KMS-11 (cell line): ENCODE results near the gene CYP27C1.
"Not testable (repeated sequence)": the region's sequence is repeated elsewhere in the genome, so short reads cannot be mapped to it uniquely, and the experiment has no call there.

ENCODE experiments used
- H2AFZ ChIP-seq: fragments of 200-600 bp; sonication (generic); 2 replicates; pipeline ENCODE4 v1.6.1; 2016; ENCODE audit warnings: antibody characterized with exemption, mixed run types, low read depth
- H3K27ac ChIP-seq: fragments of 200-600 bp; sonication (generic); 2 replicates; pipeline ENCODE4 v1.6.1; 2016; ENCODE audit warnings: mild to moderate bottlenecking, mixed run types
- H3K27me3 ChIP-seq: fragments of 200-600 bp; sonication (generic); 2 replicates; pipeline ENCODE4 v1.6.1; 2017; ENCODE audit warnings: mild to moderate bottlenecking, low read depth, mixed run types, moderate library complexity; ENCODE audit not compliant: insufficient read depth
- H3K36me3 ChIP-seq: fragments of 200-600 bp; sonication (generic); 2 replicates; pipeline ENCODE4 v1.6.1; 2017; ENCODE audit warnings: mild to moderate bottlenecking, mixed run types; ENCODE audit not compliant: insufficient read depth
- H3K4me1 ChIP-seq: fragments of 200-600 bp; sonication (generic); 2 replicates; pipeline ENCODE4 v1.6.1; 2016; ENCODE audit warnings: mild to moderate bottlenecking, low read depth, mixed run types; ENCODE audit not compliant: poor library complexity, severe bottlenecking
- H3K4me2 ChIP-seq: fragments of 200-600 bp; sonication (generic); 2 replicates; pipeline ENCODE4 v1.7.0; 2016; ENCODE audit warnings: mild to moderate bottlenecking, mixed run types
- H3K4me3 ChIP-seq: fragments of 200-600 bp; sonication (generic); IDR thresholded peaks from 2 replicates; pipeline ENCODE4 v1.6.1; 2017; ENCODE audit warnings: low read depth, low read length, mixed read lengths; ENCODE audit not compliant: insufficient read depth
- H3K79me2 ChIP-seq: fragments of 200-600 bp; sonication (generic); 2 replicates; pipeline ENCODE4 v1.6.1; 2016; ENCODE audit warnings: low read depth, mixed run types; ENCODE audit not compliant: insufficient read depth
- H3K9ac ChIP-seq: fragments of 200-600 bp; sonication (generic); 2 replicates; pipeline ENCODE4 v1.6.1; 2016; ENCODE audit warnings: mild to moderate bottlenecking, mixed run types
- H4K20me1 ChIP-seq: fragments of 200-600 bp; sonication (generic); 2 replicates; pipeline ENCODE4 v1.6.1; 2016; ENCODE audit warnings: mild to moderate bottlenecking, mixed run types; ENCODE audit not compliant: insufficient read depth
- CTCF ChIP-seq: fragments of 200-600 bp; sonication (generic); conservative IDR thresholded peaks from 2 replicates; pipeline ENCODE4 v1.6.1; 2017; ENCODE audit warnings: low read depth, mild to moderate bottlenecking, antibody characterized with exemption, low read length, moderate library complexity, mixed read lengths

Gene CYP27C1

GRCh38 chr2:127218812-127219170 is 1.3 kb downstream of the CYP27C1 start:
- no peak overlapping the region for H2AFZ ChIP-seq
- H4K20me1 ChIP-seq = no peaks in the 10 kb centered on the region
- H3K27me3 ChIP-seq = no peaks in the 10 kb centered on the region
- no peaks in the 10 kb centered on the region for H3K36me3 ChIP-seq
- H3K4me1 ChIP-seq = no peaks in the 10 kb centered on the region
- H3K27ac ChIP-seq = no peak overlapping the region
- H3K9ac ChIP-seq = no peak overlapping the region
- no peak overlapping the region for H3K4me2 ChIP-seq
- no peak for TF ChIP-seq CTCF
- no peaks in the 10 kb centered on the region for H3K79me2 ChIP-seq
- no peak overlapping the region for H3K4me3 ChIP-seq

- no peaks in the 10 kb centered on the region for H3K79me2 ChIP-seq
- no peak overlapping the region for H3K4me2 ChIP-seq
- H3K4me3 ChIP-seq = no peak overlapping the region
- H2AFZ ChIP-seq = no peak overlapping the region
- H4K20me1 ChIP-seq = no peaks in the 10 kb centered on the region
- no peak for TF ChIP-seq CTCF
- no peaks in the 10 kb centered on the region for H3K36me3 ChIP-seq
- no peak overlapping the region for H3K27ac ChIP-seq
- H3K4me1 ChIP-seq = no peaks in the 10 kb centered on the region
- no peak overlapping the region for H3K9ac ChIP-seq
- H3K27me3 ChIP-seq = no peaks in the 10 kb centered on the region
Observed at GRCh38 chr2:127217470-127218325, 2.4 kb downstream of the CYP27C1 start.

- H3K36me3 ChIP-seq = no peaks in the 10 kb centered on the region
- no peak overlapping the region for H2AFZ ChIP-seq
- H3K4me3 ChIP-seq = no peak overlapping the region
- H3K9ac ChIP-seq = no peak overlapping the region
- no peak overlapping the region for H3K27ac ChIP-seq
- H3K79me2 ChIP-seq = no peaks in the 10 kb centered on the region
- no peak overlapping the region for H3K4me2 ChIP-seq
- no peaks in the 10 kb centered on the region for H4K20me1 ChIP-seq
- no peaks in the 10 kb centered on the region for H3K27me3 ChIP-seq
- no peak for TF ChIP-seq CTCF
- H3K4me1 ChIP-seq = no peaks in the 10 kb centered on the region
Observed at GRCh38 chr2:127216593-127216992, 3.5 kb downstream of the CYP27C1 start.

GRCh38 chr2:127216095-127216494 is 4.0 kb downstream of the CYP27C1 start:
- H3K27me3 ChIP-seq = no peaks in the 10 kb centered on the region

GRCh38 chr2:127214201-127214600 is 5.9 kb downstream of the CYP27C1 start:
- H3K27me3 ChIP-seq, H2AFZ ChIP-seq, H3K4me1 ChIP-seq, H4K20me1 ChIP-seq, H3K27ac ChIP-seq, H3K4me2 ChIP-seq, H3K4me3 ChIP-seq, H3K36me3 ChIP-seq, H3K79me2 ChIP-seq, H3K9ac ChIP-seq: not testable (repeated sequence)

More at GRCh38 chr2:127216095-127216494, 4.0 kb downstream of the CYP27C1 start:
- H3K9ac ChIP-seq = no peak overlapping the region
- H3K79me2 ChIP-seq = no peaks in the 10 kb centered on the region
- no peak overlapping the region for H2AFZ ChIP-seq
- no peak overlapping the region for H3K4me2 ChIP-seq
- no peaks in the 10 kb centered on the region for H4K20me1 ChIP-seq
- H3K4me1 ChIP-seq = no peaks in the 10 kb centered on the region
- no peak overlapping the region for H3K4me3 ChIP-seq
- H3K36me3 ChIP-seq = no peaks in the 10 kb centered on the region
- H3K27ac ChIP-seq = no peak overlapping the region
- no peak for TF ChIP-seq CTCF
